ENCODE results near the gene SIPA1.

SIPA1 gene

DNA sequence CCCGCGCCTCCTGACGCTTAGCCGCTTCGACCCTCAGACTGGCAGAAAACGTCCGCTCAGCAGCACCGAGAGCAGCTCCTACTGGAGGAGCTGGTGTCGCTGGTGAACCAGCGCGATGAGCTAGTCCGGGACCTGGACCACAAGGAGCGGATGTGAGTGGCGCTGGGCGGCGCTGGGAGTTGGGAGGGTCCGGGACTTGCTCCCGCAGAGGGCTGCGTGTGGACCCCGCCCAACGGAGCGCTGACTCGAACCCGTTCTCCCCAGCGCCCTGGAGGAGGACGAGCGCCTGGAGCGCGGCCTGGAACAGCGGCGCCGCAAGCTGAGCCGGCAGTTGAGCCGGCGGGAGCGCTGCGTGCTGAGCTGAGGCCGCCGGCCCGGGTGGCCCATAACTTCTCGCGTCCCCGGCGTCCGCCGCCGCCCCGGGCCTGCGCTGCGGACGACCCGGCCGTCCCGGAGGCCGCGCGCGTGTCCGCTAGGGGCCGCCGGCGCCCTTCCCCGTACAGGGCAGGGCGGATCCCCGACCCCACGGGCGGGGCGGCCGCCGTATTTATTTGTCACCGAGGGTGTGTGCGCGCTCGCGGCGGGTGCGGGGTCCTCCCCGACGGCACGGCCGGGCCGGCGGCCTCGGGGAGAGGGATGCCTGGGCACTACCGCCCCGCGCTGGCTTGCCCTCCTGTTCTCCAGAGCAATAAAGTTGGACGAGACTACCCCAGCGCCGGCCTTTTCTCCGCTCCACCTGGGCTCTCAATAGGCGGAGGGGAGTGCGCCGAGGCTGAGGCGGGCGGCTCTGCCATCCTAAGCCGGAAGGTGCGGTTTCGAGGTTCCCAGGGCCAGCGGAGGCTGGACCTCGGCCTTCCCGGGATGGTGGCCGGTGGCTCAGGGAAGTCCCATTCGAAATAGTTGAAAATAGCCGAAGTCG lies 45.7 kb upstream of the SIPA1 start:
- Histone ChIP-seq H3K27me3 (ENCODE audit: insufficient read depth, poor library complexity, severe bottlenecking) (no peaks in the 10 kb centered on the region), H3K36me3 (ENCODE audit: low read depth) (peaks cover 17% of the 10 kb centered on the region), H3K9me3 (ENCODE audit: severe bottlenecking) (no peaks in the 10 kb centered on the region), H3K4me3 (ENCODE audit: severe bottlenecking) (no peak overlapping the region), H3K4me1 (ENCODE audit: insufficient read depth, poor library complexity, severe bottlenecking) (peaks cover 9% of the 10 kb centered on the region), H3K27ac (ENCODE audit: poor library complexity, severe bottlenecking) (peak overlapping the region; percentile 32)
- no peak for DNase-seq (ENCODE audit: low spot score)
- TF ChIP-seq, protein P1, sequence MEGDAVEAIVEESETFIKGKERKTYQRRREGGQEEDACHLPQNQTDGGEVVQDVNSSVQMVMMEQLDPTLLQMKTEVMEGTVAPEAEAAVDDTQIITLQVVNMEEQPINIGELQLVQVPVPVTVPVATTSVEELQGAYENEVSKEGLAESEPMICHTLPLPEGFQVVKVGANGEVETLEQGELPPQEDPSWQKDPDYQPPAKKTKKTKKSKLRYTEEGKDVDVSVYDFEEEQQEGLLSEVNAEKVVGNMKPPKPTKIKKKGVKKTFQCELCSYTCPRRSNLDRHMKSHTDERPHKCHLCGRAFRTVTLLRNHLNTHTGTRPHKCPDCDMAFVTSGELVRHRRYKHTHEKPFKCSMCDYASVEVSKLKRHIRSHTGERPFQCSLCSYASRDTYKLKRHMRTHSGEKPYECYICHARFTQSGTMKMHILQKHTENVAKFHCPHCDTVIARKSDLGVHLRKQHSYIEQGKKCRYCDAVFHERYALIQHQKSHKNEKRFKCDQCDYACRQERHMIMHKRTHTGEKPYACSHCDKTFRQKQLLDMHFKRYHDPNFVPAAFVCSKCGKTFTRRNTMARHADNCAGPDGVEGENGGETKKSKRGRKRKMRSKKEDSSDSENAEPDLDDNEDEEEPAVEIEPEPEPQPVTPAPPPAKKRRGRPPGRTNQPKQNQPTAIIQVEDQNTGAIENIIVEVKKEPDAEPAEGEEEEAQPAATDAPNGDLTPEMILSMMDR (IDR thresholded peaks at IDR 0.05; ENCODE audit: poor library complexity, severe bottlenecking), result no peak
- ATAC-seq (ENCODE audit: low read depth), result no peak

DNA sequence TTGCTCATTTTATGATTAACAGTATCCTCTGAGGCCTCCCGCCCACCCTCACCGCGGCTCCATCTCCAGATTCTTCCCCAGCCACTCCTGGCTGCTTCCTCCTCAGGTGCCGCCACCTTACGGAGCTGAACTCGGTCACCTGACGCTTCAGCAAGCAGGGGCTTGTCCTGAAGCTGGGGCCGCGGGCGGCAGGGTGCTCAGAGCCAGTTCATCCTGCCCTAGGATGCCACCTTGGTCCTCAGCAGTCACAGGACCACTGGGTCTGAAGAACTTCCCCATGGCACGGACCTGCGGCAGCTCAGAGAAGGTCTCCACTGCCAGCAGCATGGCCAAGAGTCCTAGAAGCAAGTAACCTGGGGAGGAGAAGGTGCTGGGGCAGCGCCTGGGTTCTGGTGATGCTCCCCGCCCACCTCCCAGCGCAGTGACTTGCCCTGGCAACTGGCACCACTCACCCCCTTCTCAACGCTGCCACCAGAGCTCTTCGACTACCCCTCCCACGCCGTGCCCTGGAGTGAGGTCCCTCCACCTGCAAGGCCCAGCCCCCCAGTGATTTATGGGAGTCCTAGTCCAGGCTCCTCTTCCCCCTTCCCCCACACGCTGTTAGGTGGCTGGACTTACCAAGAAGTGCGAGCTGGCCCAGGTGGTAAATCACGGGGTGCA lies 44.9 kb upstream of the SIPA1 start:
- TF ChIP-seq, protein P1 (IDR thresholded peaks at IDR 0.05; ENCODE audit: poor library complexity, severe bottlenecking), result no peak
- ATAC-seq (ENCODE audit: low read depth), result peak; percentile 60
- H3K4me1 ChIP-seq (ENCODE audit: insufficient read depth, poor library complexity, severe bottlenecking), result peaks cover 9% of the 10 kb centered on the region
- no peaks in the 10 kb centered on the region for H3K9me3 ChIP-seq (ENCODE audit: severe bottlenecking)
- H3K36me3 ChIP-seq (ENCODE audit: low read depth), result peaks cover 19% of the 10 kb centered on the region
- H3K27ac ChIP-seq (ENCODE audit: poor library complexity, severe bottlenecking), result peak overlapping the region; percentile 32
- no peak overlapping the region for H3K4me3 ChIP-seq (ENCODE audit: severe bottlenecking)
- DNase-seq (ENCODE audit: low spot score), result no peak
- no peaks in the 10 kb centered on the region for H3K27me3 ChIP-seq (ENCODE audit: insufficient read depth, poor library complexity, severe bottlenecking)

DNA sequence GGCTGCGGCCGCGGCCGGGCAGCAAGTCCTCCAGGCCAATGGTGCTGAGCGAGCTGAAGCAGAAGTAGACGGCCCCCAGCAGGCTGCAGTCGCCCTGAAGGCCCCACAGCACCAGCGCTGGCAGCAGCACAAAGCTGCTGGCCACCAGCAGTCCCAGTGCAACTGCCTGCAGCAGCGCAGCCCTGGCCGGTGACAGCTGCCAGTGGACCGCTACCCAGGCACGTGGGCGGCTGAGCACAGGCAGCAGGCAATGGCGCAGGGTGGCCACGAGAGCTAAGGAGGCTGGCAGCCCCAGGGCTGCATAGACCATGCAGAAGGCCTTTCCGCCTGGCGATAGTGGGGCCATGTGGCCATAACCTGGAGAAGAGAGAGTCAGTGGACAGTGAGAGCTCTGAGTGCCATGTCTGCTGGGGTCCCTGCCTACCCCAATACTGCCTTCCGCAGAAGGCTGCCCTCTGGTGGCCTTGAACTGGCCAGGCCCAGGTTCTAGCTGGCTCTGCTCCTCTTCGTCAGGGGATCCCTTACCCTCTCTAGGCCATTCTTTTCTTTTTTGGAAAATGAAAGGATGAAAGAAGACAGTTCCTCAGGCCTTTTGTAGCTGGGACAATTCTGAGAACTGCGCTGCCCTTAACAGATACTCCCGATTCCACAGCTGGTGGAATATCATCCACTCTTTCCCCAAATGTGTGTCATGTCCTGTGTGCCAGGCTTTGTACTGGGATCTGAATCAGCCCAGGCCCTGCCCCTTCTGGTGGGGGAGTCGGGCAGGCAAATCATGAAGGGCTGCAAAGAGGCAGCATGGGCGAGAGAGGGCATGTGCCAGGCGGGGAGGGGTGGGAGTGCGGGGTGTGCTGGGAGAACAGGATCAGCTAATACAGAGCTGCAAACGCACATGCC lies 44.1 kb upstream of the SIPA1 start:
- H3K4me3 ChIP-seq (ENCODE audit: severe bottlenecking), result no peak overlapping the region
- H3K4me1 ChIP-seq (ENCODE audit: insufficient read depth, poor library complexity, severe bottlenecking), result peaks cover 9% of the 10 kb centered on the region
- DNase-seq (ENCODE audit: low spot score) (no peak), ATAC-seq (ENCODE audit: low read depth) (0 out of 3 replicates have a peak, but pooled peaks have one; percentile 10)
- H3K9me3 ChIP-seq (ENCODE audit: severe bottlenecking), result no peaks in the 10 kb centered on the region
- H3K27me3 ChIP-seq (ENCODE audit: insufficient read depth, poor library complexity, severe bottlenecking), result no peaks in the 10 kb centered on the region
- peak overlapping the region; percentile 32 for H3K27ac ChIP-seq (ENCODE audit: poor library complexity, severe bottlenecking)
- TF ChIP-seq, protein P1 (IDR thresholded peaks at IDR 0.05; ENCODE audit: poor library complexity, severe bottlenecking), result peak; percentile 65
- peaks cover 26% of the 10 kb centered on the region for H3K36me3 ChIP-seq (ENCODE audit: low read depth)

DNA sequence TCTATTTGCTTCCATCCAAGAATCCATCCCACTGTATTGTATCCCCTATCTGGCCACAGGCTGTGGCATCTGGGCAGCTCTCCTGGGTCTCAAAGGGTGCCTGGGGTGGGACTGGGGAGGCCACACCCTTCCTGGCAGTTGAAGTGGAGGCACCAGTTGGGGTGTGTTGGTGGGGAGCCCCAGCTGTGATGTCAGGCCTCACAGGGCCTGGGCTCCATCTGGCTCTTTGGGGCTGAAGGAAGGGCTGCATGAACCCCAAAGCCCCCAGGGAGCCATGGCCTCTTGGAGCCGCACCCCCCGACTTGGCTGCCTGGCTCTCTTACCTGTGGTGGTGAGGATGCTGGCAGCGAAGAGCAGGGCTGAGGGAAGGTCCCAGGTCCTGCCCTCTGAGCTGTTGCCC lies 42.8 kb upstream of the SIPA1 start:
- Histone ChIP-seq H3K4me1 (ENCODE audit: insufficient read depth, poor library complexity, severe bottlenecking) (peaks cover 9% of the 10 kb centered on the region), H3K27me3 (ENCODE audit: insufficient read depth, poor library complexity, severe bottlenecking) (no peaks in the 10 kb centered on the region), H3K9me3 (ENCODE audit: severe bottlenecking) (no peaks in the 10 kb centered on the region), H3K36me3 (ENCODE audit: low read depth) (peaks cover 22% of the 10 kb centered on the region), H3K27ac (ENCODE audit: poor library complexity, severe bottlenecking) (no peak overlapping the region), H3K4me3 (ENCODE audit: severe bottlenecking) (no peak overlapping the region)
- no peak for DNase-seq (ENCODE audit: low spot score)
- TF ChIP-seq, protein P1 (IDR thresholded peaks at IDR 0.05; ENCODE audit: poor library complexity, severe bottlenecking), result no peak
- 0 out of 3 replicates have a peak, but pooled peaks have one; percentile 1 for ATAC-seq (ENCODE audit: low read depth)

All from RWPE2 (cell line).